Lung microvascular endothelial cell (primary cell): ENCODE results near the gene NEURL1. TPM values are rescaled to one million over a fixed set of nuclear protein-coding genes. Genes with fewer than 3 reads are reported as not detected.
A peak's percentile ranks its signal among the peaks of the same experiment; 100 is the strongest.

Experiments used
- DNase-seq, 2 donors: peaks; one replicate each; pipeline versions ENCODE4 v3.0.0 to v3.0.0-alpha.2; 2010; ENCODE audit warnings: low read depth in 2 of 2
- total RNA-seq: library from RNA; depleted of rRNA; stranded (reverse); fragments of >200 nt; gene quantifications from 2 replicates; pipeline ENCODE4 v1.2.1, GENCODE V29; 2014

Gene NEURL1
- total RNA-seq, 1 donor from 2014 or later: not detected

- no peak for DNase-seq
Observed at GRCh38 chr10:103544657-103545310, 51.3 kb downstream of the NEURL1 start.

GRCh38 chr10:103545366-103545765 is 51.9 kb downstream of the NEURL1 start:
- no peak for DNase-seq

- no peak for DNase-seq
Observed at GRCh38 chr10:103545771-103546281, 52.3 kb downstream of the NEURL1 start.

- DNase-seq: no peak
Observed at GRCh38 chr10:103546401-103546800, 52.9 kb downstream of the NEURL1 start.

- no peak for DNase-seq
Observed at GRCh38 chr10:103547391-103547946, 54.0 kb downstream of the NEURL1 start.

- no peak for DNase-seq
Observed at GRCh38 chr10:103548006-103548405, 54.5 kb downstream of the NEURL1 start.

- DNase-seq: no peak
Observed at GRCh38 chr10:103548581-103549348, 55.3 kb downstream of the NEURL1 start.

- no peak for DNase-seq
Observed at GRCh38 chr10:103549349-103549685, 55.8 kb downstream of the NEURL1 start.

- no peak for DNase-seq
Observed at GRCh38 chr10:103550229-103550628, 56.7 kb downstream of the NEURL1 start.

GRCh38 chr10:103551619-103552602 is 58.4 kb downstream of the NEURL1 start:
- DNase-seq: no peak

- DNase-seq: no peak
Observed at GRCh38 chr10:103552856-103553742, 59.6 kb downstream of the NEURL1 start.

GRCh38 chr10:103553743-103554487 is 60.4 kb downstream of the NEURL1 start:
- no peak for DNase-seq

GRCh38 chr10:103554488-103555324 is 61.2 kb downstream of the NEURL1 start:
- DNase-seq: peak; percentile 27 to 46

GRCh38 chr10:103555325-103555649 is 61.8 kb downstream of the NEURL1 start:
- no peak for DNase-seq

- no peak for DNase-seq
Observed at GRCh38 chr10:103555712-103556111, 62.2 kb downstream of the NEURL1 start.

- DNase-seq: no peak
Observed at GRCh38 chr10:103556383-103557007, 63.0 kb downstream of the NEURL1 start.

- DNase-seq: no peak
Observed at GRCh38 chr10:103557455-103557854, 64.0 kb downstream of the NEURL1 start.

- no peak for DNase-seq
Observed at GRCh38 chr10:103558911-103559310, 65.4 kb downstream of the NEURL1 start.
